H1 (cell line): Measurements from ENCODE around the gene ZNF263. TPM values are rescaled to one million over a fixed set of nuclear protein-coding genes. Genes with fewer than 3 reads are reported as not detected.

Experiments used
- BACH1 ChIP-seq: IDR thresholded peaks from 2 replicates; pipeline ENCODE4 v1.6.1; 2012; ENCODE audit warnings: low read length, improper control_type of control experiment
- CHD2 ChIP-seq: IDR thresholded peaks from 2 replicates; pipeline ENCODE4 v1.6.1; 2012; ENCODE audit warnings: low read length, improper control_type of control experiment
- CREB1 ChIP-seq: IDR thresholded peaks from 2 replicates; pipeline ENCODE4 v1.6.1; 2012; ENCODE audit warnings: inconsistent platforms
- CTBP2 ChIP-seq: IDR thresholded peaks from 2 replicates; pipeline ENCODE4 v1.7.0; 2011; ENCODE audit warnings: borderline replicate concordance, mild to moderate bottlenecking, moderate library complexity, mixed read lengths, low read length; ENCODE audit not compliant: insufficient read depth, insufficient read length
- CTCF ChIP-seq, 3 experiments: IDR thresholded peaks; 1 replicate in 2 of 3; 2 replicates in 1 of 3; pipeline versions ENCODE4 v1.5.1 to v1.6.1; 2011; ENCODE audit warnings: low read length in 3 of 3, mild to moderate bottlenecking in 3 of 3, inconsistent platforms in 2 of 3, low read depth in 1 of 3, moderate library complexity in 1 of 3; ENCODE audit not compliant: insufficient read depth in 1 of 3; ENCODE audit errors: control extremely low read depth in 1 of 3
- GTF2F1 ChIP-seq: IDR thresholded peaks from 2 replicates; pipeline ENCODE4 v1.6.1; 2012; ENCODE audit warnings: low read depth, low read length, improper control_type of control experiment, borderline replicate concordance
- HDAC2 ChIP-seq, 2 experiments: fragments of 300-600 bp in 1 of 2; sonication (generic) in 1 of 2; IDR thresholded peaks; 2 replicates each; pipeline ENCODE4 v1.6.1; 2011 to 2012; ENCODE audit warnings: low read depth in 2 of 2, low read length in 2 of 2, mild to moderate bottlenecking in 2 of 2, moderate library complexity in 2 of 2, borderline replicate concordance in 1 of 2, inconsistent platforms in 1 of 2
- HDAC6 ChIP-seq: IDR thresholded peaks from one replicate; pipeline ENCODE4 v1.7.1; 2012; ENCODE audit warnings: low read depth, mild to moderate bottlenecking, inconsistent platforms, low read length, moderate library complexity
- JUN ChIP-seq: IDR thresholded peaks from 2 replicates; pipeline ENCODE4 v1.6.1; 2011; ENCODE audit warnings: low read depth, mild to moderate bottlenecking, improper control_type of control experiment, low read length
- KDM1A ChIP-seq: fragments of 200-600, 300-600 bp; sonication (generic); IDR thresholded peaks from 2 replicates; pipeline ENCODE4 v1.7.1; 2016; ENCODE audit warnings: mild to moderate bottlenecking, low read length, borderline replicate concordance
- KDM4A ChIP-seq: IDR thresholded peaks from one replicate; pipeline ENCODE4 v1.7.1; 2012; ENCODE audit warnings: low read depth, mild to moderate bottlenecking, moderate library complexity, low read length, inconsistent platforms; ENCODE audit not compliant: severe bottlenecking
- PHF8 ChIP-seq: fragments of 200-600 bp; sonication (generic); conservative IDR thresholded peaks from 2 replicates; pipeline ENCODE4 v1.7.1; 2012; ENCODE audit warnings: low read depth, mild to moderate bottlenecking, inconsistent platforms, low read length, moderate library complexity
- POLR2AphosphoS5 ChIP-seq: IDR thresholded peaks from 2 replicates; pipeline ENCODE4 v1.6.1; 2011; ENCODE audit warnings: low read depth, low read length
- RFX5 ChIP-seq: IDR thresholded peaks from 2 replicates; pipeline ENCODE4 v1.6.1; 2011; ENCODE audit warnings: low read depth, low read length, improper control_type of control experiment, borderline replicate concordance
- RXRA ChIP-seq: IDR thresholded peaks from 2 replicates; pipeline ENCODE4 v1.6.1; 2011; ENCODE audit warnings: low read depth, mild to moderate bottlenecking, low read length, moderate library complexity; ENCODE audit not compliant: insufficient read depth
- SIRT6 ChIP-seq: IDR thresholded peaks from one replicate; pipeline ENCODE4 v1.7.1; 2012; ENCODE audit warnings: low read length, inconsistent platforms
- SUZ12 ChIP-seq: fragments of 200-600 bp; sonication (generic); IDR thresholded peaks from 2 replicates; pipeline ENCODE4 v1.6.1; 2012; ENCODE audit warnings: mild to moderate bottlenecking, inconsistent platforms, low read length, moderate library complexity, mixed read lengths
- USF2 ChIP-seq: IDR thresholded peaks from 2 replicates; pipeline ENCODE4 v1.6.1; 2011; ENCODE audit warnings: low read length, improper control_type of control experiment
- ZNF274 ChIP-seq: IDR thresholded peaks from 2 replicates; pipeline ENCODE4 v1.7.0; 2012; ENCODE audit warnings: low read length, borderline replicate concordance; ENCODE audit errors: extremely low read depth
- polyA plus RNA-seq, 7 experiments: library from polyadenylated mRNA; depleted of rRNA in 3 of 7; stranded (reverse) in 5 of 7; unstranded in 2 of 7; fragments of >200 nt in 5 of 7; fragments of 200-250 nt in 2 of 7; gene quantifications; 1 replicate in 5 of 7; 2 replicates in 1 of 7; 4 replicates in 1 of 7; pipeline versions ENCODE4 v1.2.1 to v1.2.3, GENCODE V29; 2011 to 2013; ENCODE audit warnings: missing spikeins in 2 of 7, mixed read lengths in 2 of 7
- total RNA-seq: library from RNA; stranded (reverse); fragmentation: NEBNext Ultra II Directional; extraction: Animal tissue kit (Norgen Biotek cat#: 25700); gene quantifications from 2 replicates; pipeline ENCODE4 v1.2.1, GENCODE V29; 2021
- TF ChIP-seq, protein P1 (sequence below): IDR thresholded peaks from 2 replicates; pipeline ENCODE4 v1.6.1; 2012; ENCODE audit warnings: inconsistent platforms

Gene ZNF263
- total and polyA plus RNA-seq, 2 of the 8 experiments (the other 6 are each of a cell fraction or from before 2014, with no cell fraction given) = 9.2 to 26.7 TPM

- TF ChIP-seq USF2 (no peak), GTF2F1 (no peak), SIRT6 (no peak), PHF8 (no peak), ZNF274 (no peak), CTCF (IDR thresholded peaks at IDR 0.05; ENCODE audit: control extremely low read depth in 1 of 3, insufficient read depth in 1 of 3, low read depth in 1 of 3, low read length in 3 of 3) (no peak), KDM1A (peak; percentile 95), POLR2AphosphoS5 (no peak), JUN (no peak), CHD2 (0 out of 2 replicates have a peak, but pooled peaks have one; percentile 12), HDAC2 (IDR thresholded peaks at IDR 0.05; ENCODE audit: borderline replicate concordance in 1 of 2, low read depth in 2 of 2, low read length in 2 of 2) (peak in 1 of 2 experiments; percentile 39; a peak in 1 of 4 replicates), RFX5 (no peak), RXRA (no peak), SUZ12 (no peak), BACH1 (no peak), HDAC6 (no peak), KDM4A (no peak), CTBP2 (no peak), CREB1 (no peak)
- TF ChIP-seq, protein P1, sequence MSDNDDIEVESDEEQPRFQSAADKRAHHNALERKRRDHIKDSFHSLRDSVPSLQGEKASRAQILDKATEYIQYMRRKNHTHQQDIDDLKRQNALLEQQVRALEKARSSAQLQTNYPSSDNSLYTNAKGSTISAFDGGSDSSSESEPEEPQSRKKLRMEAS = no peak
Measured at GRCh38 chr16:3317315-3317999, 34.2 kb downstream of the ZNF263 start (continued).
